Measurements from ENCODE around the gene NANOS2.

Gene NANOS2

GRCh38 chr19:45878043-45878794 is 36.4 kb downstream of the NANOS2 start:
- H3K27ac ChIP-seq: peak overlapping the region; percentile 87
- no peak for TF ChIP-seq ZFX (IDR thresholded peaks at IDR 0.05; ENCODE audit: borderline replicate concordance)
- no peak for TF ChIP-seq CTCF (IDR thresholded peaks at IDR 0.05)

DNA sequence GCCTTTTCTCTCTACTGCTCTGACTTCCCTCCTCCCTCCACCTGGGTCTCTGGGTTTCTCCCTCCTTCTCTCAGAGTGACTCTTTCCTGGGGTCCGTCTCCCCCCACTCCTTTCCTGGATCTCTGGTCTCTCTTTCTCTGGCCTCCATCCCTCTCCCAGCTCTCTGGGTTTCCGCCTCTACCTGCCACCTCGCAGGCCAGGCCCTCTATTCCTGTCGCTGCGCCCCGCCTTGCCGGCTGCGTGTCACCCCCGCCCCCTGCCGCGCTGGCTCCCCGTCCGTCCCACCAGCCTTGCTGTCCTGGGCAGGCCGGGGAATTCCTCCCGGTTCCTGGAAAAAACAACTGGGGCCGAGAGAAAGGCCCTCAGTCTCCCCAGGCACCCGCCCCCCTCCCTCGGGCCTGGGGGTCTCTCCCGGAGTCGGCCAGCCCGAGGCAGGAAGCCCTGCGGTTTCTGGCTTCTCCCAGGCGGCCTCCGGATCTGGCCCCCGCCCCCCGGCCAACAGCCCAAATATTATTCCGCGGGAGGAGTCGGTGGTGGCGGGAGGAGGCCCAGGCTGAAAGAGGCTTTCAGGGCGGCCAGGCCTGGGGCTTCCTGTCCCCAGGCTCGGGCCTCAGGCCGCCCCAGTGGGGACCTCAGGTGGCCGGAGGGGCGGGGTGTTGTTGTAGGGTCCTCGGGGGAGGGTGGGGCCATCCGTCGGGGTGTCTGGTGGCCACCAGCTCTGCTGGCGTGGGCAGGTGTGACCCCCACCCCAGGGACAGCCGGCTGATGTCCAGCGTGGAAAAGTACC is 38.0 kb downstream of the NANOS2 start:
- H3K27ac ChIP-seq: no peak overlapping the region
- TF ChIP-seq ZFX (IDR thresholded peaks at IDR 0.05; ENCODE audit: borderline replicate concordance) (no peak), CTCF (IDR thresholded peaks at IDR 0.05) (no peak)

DNA sequence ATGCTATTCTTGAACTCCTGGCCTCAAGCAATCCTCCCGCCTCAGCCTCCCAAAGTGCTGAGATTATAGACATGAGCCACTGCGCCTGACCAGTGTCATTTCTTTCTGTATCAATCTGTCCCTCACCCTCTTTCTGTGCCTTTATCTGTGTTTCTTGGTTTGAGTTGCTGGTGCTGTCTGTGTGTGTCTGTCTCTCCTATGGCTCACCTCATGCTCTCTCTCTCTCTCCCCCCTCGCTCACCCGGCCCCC is 38.5 kb downstream of the NANOS2 start:
- TF ChIP-seq ZFX (IDR thresholded peaks at IDR 0.05; ENCODE audit: borderline replicate concordance) (no peak), CTCF (IDR thresholded peaks at IDR 0.05) (no peak)
- no peak overlapping the region for H3K27ac ChIP-seq

GRCh38 chr19:45874620-45874966 is 40.0 kb downstream of the NANOS2 start:
- TF ChIP-seq ZFX (IDR thresholded peaks at IDR 0.05; ENCODE audit: borderline replicate concordance) (no peak), CTCF (IDR thresholded peaks at IDR 0.05) (no peak)
- H3K27ac ChIP-seq: no peak overlapping the region

DNA sequence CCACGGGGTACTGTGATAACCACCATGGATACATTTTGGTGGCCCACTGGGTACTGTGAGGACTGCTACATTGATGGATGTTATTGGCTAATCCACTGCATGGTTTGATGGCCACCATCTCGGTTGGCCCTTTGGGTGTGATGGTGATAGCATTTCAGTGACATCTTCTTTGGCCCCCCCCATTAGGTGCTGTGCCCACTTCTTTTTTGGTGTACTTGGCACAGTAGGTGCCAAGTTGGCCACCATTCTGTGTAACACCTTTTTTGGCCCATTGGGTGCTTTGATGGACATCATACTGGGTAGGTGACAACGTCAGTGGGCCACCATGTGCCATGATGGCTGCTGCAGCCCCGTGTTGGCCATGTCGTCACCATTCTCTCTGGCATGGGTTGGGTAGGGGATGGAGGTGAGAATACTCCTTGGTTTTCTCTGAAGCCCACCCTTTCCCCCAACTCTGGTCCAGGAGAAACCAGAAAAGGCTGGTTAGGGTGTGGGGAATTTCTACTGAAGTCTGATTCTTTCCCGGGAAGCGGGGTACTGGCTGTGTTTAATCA is 41.3 kb downstream of the NANOS2 start:
- TF ChIP-seq ZFX (IDR thresholded peaks at IDR 0.05; ENCODE audit: borderline replicate concordance) (no peak), CTCF (IDR thresholded peaks at IDR 0.05) (no peak)
- no peak overlapping the region for H3K27ac ChIP-seq

GRCh38 chr19:45872095-45872919 is 42.3 kb downstream of the NANOS2 start:
- no peak overlapping the region for H3K27ac ChIP-seq
- TF ChIP-seq CTCF (IDR thresholded peaks at IDR 0.05) (no peak), ZFX (IDR thresholded peaks at IDR 0.05; ENCODE audit: borderline replicate concordance) (no peak)

All from 22Rv1 (cell line).